Endodermal cell (in vitro differentiated cells): ENCODE data around the gene DENND1A. TPM values are rescaled to one million over a fixed set of nuclear protein-coding genes. Genes with fewer than 3 reads are reported as not detected.

ENCODE experiments used
- DNase-seq: peaks from one replicate; pipeline ENCODE4 v3.0.0-alpha.2; 2017
- H3K27ac ChIP-seq: 2 replicates; pipeline ENCODE4 v1.5.1; 2013; ENCODE audit warnings: mild to moderate bottlenecking, low read depth, low read length, moderate library complexity
- H3K27me3 ChIP-seq: 2 replicates; pipeline ENCODE4 v1.6.1; 2013; ENCODE audit warnings: mild to moderate bottlenecking, low read length, moderate library complexity; ENCODE audit not compliant: insufficient read depth, control insufficient read depth, poor library complexity, severe bottlenecking
- H3K36me3 ChIP-seq: 2 replicates; pipeline ENCODE4 v1.7.0; 2013; ENCODE audit warnings: mild to moderate bottlenecking, low read length, moderate library complexity; ENCODE audit not compliant: control insufficient read depth, insufficient read depth
- H3K4me1 ChIP-seq: one replicate; pipeline ENCODE4 v1.7.0; 2013; ENCODE audit warnings: low read length; ENCODE audit not compliant: control insufficient read depth, insufficient read depth
- H3K4me3 ChIP-seq: 2 replicates; pipeline ENCODE4 v1.5.1; 2013; ENCODE audit warnings: mild to moderate bottlenecking, low read length, moderate library complexity
- H3K9ac ChIP-seq: 2 replicates; pipeline ENCODE4 v1.6.1; 2013; ENCODE audit warnings: mild to moderate bottlenecking, low read length, moderate library complexity; ENCODE audit not compliant: poor library complexity, severe bottlenecking; ENCODE audit errors: extremely low read depth
- H3K9me3 ChIP-seq: 2 replicates; pipeline ENCODE4 v1.6.1; 2013; ENCODE audit warnings: mild to moderate bottlenecking, low read length, moderate library complexity; ENCODE audit not compliant: control insufficient read depth
- H3K27ac Mint-ChIP-seq: 2 replicates; pipeline ENCODE4 v1.8.0; 2020; ENCODE audit warnings: mixed read lengths
- H3K27me3 Mint-ChIP-seq: 2 replicates; pipeline ENCODE4 v1.8.0; 2021; ENCODE audit warnings: mild to moderate bottlenecking, mixed read lengths; ENCODE audit not compliant: insufficient read depth
- H3K36me3 Mint-ChIP-seq: 2 replicates; pipeline ENCODE4 v1.8.0; 2020; ENCODE audit warnings: low read depth, mixed read lengths
- H3K4me1 Mint-ChIP-seq: 2 replicates; pipeline ENCODE4 v1.8.0; 2020; ENCODE audit warnings: mixed read lengths
- H3K4me3 Mint-ChIP-seq: 2 replicates; pipeline ENCODE4 v1.8.0; 2020; ENCODE audit warnings: mild to moderate bottlenecking, moderate library complexity, mixed read lengths
- H3K9me3 Mint-ChIP-seq: 2 replicates; pipeline ENCODE4 v1.8.0; 2020; ENCODE audit warnings: mild to moderate bottlenecking, mixed read lengths
- WGBS, 2 experiments: methylation state at CpG; one replicate each; pipeline versions ENCODE4 v1.1.5 to v1.1.7; 2013; ENCODE audit warnings: missing lambda C conversion rate in 2 of 2, mixed read lengths in 1 of 2; ENCODE audit not compliant: insufficient coverage in 1 of 2, insufficient read length in 1 of 2; 5-methylcytosine and 5-hydroxymethylcytosine counted together
- total RNA-seq, 2 donors: library from RNA; stranded (reverse); fragmentation: NEBNext Ultra II Directional in 1 of 2; extraction: Animal tissue kit (Norgen Biotek cat#: 25700) in 1 of 2; gene quantifications; 2 replicates in 1 of 2; 3 replicates in 1 of 2; pipeline ENCODE4 v1.2.1, GENCODE V29; 2021
- TF ChIP-seq, protein P1 (sequence below): fragments of 200-600 bp; sonication (generic); conservative IDR thresholded peaks from 2 replicates; pipeline ENCODE4 v1.5.0; 2021; ENCODE audit warnings: antibody characterized with exemption, mild to moderate bottlenecking

Gene DENND1A
- total RNA-seq, 2 donors from 2014 or later, result 29.5 to 38.4 TPM

DNA sequence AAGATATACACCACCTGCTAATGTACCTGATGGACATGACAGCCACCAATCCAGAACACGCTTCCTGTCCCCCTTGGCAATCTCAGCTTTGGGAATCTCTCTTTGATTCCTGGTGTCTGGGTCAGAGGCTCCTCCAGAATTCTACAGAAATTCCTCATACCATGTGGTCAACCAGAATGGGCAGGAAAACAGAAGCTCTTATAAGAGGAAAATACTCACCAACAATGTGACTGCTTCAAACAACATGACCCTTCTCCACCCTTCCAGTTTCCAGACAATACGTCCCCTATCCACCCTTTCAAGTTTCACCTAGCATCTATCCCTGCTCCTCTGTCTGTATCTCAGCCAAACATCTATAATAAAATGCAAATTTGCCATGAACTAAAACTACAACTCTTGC is 247.2 kb downstream of the DENND1A start:
- peaks cover 19% of the 10 kb centered on the region for H3K4me1 ChIP-seq
- H3K27me3 ChIP-seq, result no peaks in the 10 kb centered on the region
- Mint-ChIP-seq H3K27ac (no peak overlapping the region), H3K27me3 (no peaks in the 10 kb centered on the region), H3K36me3 (peaks cover 17% of the 10 kb centered on the region), H3K4me1 (peaks cover 42% of the 10 kb centered on the region), H3K4me3 (no peak overlapping the region), H3K9me3 (peaks cover 18% of the 10 kb centered on the region)
- no peak overlapping the region for H3K4me3 ChIP-seq
- 95% methylated on average over 2 of the region's 2 CpGs; no CpG with 5 or more reads in 1 of the 2 experiments for WGBS, 2 experiments
- H3K27ac ChIP-seq, result no peak overlapping the region
- H3K36me3 ChIP-seq, result no peaks in the 10 kb centered on the region
- DNase-seq, result no peak
- TF ChIP-seq, protein P1, sequence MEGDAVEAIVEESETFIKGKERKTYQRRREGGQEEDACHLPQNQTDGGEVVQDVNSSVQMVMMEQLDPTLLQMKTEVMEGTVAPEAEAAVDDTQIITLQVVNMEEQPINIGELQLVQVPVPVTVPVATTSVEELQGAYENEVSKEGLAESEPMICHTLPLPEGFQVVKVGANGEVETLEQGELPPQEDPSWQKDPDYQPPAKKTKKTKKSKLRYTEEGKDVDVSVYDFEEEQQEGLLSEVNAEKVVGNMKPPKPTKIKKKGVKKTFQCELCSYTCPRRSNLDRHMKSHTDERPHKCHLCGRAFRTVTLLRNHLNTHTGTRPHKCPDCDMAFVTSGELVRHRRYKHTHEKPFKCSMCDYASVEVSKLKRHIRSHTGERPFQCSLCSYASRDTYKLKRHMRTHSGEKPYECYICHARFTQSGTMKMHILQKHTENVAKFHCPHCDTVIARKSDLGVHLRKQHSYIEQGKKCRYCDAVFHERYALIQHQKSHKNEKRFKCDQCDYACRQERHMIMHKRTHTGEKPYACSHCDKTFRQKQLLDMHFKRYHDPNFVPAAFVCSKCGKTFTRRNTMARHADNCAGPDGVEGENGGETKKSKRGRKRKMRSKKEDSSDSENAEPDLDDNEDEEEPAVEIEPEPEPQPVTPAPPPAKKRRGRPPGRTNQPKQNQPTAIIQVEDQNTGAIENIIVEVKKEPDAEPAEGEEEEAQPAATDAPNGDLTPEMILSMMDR, result no peak
- H3K9me3 ChIP-seq, result peaks cover 9% of the 10 kb centered on the region
- H3K9ac ChIP-seq, result no peak overlapping the region

DNA sequence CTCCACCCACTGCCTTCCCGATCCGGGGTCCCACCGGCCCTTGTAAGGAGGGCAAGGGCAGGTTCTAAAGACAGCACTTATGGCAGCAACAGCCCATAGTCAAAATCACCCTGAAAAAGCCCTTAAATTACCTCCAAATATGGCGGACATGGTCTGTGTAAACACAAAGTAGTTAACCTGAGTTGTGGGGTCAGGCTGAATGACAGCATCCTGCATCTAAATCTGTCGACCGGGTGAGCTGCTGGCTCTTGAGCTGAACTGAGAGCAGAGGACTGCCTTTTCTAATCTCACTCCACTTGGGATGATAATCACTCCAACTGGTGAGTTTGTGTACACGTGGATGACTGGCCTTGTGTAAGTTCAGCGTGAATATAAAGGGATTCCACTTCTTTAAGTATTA is 249.6 kb downstream of the DENND1A start:
- H3K36me3 ChIP-seq, result no peaks in the 10 kb centered on the region
- H3K4me1 ChIP-seq, result peaks cover 16% of the 10 kb centered on the region
- H3K4me3 Mint-ChIP-seq, result no peak overlapping the region
- peaks cover 39% of the 10 kb centered on the region for H3K4me1 Mint-ChIP-seq
- H3K36me3 Mint-ChIP-seq, result peaks cover 19% of the 10 kb centered on the region
- H3K27me3 Mint-ChIP-seq, result no peaks in the 10 kb centered on the region
- no peaks in the 10 kb centered on the region for H3K27me3 ChIP-seq
- no peak overlapping the region for H3K27ac Mint-ChIP-seq
- TF ChIP-seq, protein P1, result no peak
- H3K9me3 ChIP-seq, result peaks cover 9% of the 10 kb centered on the region
- DNase-seq, result no peak
- WGBS, 2 experiments, result 96 to 98% methylated on average over 4 to 8 of the region's 8 CpGs
- H3K4me3 ChIP-seq, result no peak overlapping the region
- H3K9me3 Mint-ChIP-seq, result peaks cover 18% of the 10 kb centered on the region
- no peak overlapping the region for H3K27ac ChIP-seq
- H3K9ac ChIP-seq, result no peak overlapping the region

DNA sequence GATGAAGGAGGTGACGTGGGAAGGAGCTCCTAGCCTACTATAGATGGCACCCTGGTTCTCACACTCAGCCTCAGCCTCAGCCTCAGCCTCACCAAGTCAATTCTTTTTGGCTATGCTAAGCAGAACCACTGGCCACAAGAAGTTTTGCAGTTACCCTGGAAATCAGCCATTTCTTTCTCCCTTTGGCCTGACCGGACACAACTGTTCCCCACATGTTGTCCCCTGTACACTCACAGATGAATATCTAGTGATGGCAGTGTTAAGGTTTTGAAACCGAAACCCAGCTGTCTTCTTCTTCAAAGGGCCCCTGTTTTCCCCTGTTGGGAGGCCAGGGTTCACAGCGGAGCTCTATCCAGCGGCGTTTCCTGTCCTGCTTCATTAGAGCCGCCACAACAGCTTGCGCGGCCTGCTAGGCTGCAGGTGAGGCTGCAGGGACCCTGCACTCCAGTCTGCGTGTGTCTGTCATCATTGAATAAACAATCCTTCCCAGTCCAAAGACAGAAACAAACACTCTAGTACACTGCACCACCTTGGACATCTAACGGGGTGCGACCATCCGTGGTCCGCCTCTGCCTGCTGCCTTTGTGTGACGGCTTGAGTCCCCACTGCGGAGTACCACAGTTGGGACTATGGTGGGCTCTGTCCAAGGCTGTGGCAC is 250.5 kb downstream of the DENND1A start:
- H3K27ac ChIP-seq, result no peak overlapping the region
- no peaks in the 10 kb centered on the region for H3K36me3 ChIP-seq
- peaks cover 11% of the 10 kb centered on the region for H3K4me1 ChIP-seq
- TF ChIP-seq, protein P1, result no peak
- H3K9ac ChIP-seq, result no peak overlapping the region
- no peaks in the 10 kb centered on the region for H3K27me3 ChIP-seq
- peaks cover 9% of the 10 kb centered on the region for H3K9me3 ChIP-seq
- no peak for DNase-seq
- H3K27ac Mint-ChIP-seq, result no peak overlapping the region
- H3K4me3 Mint-ChIP-seq, result no peak overlapping the region
- peaks cover 18% of the 10 kb centered on the region for H3K9me3 Mint-ChIP-seq
- peaks cover 31% of the 10 kb centered on the region for H3K4me1 Mint-ChIP-seq
- WGBS, 2 experiments, result 92 to 94% methylated on average over 13 to 16 of the region's 16 CpGs
- no peaks in the 10 kb centered on the region for H3K27me3 Mint-ChIP-seq
- H3K4me3 ChIP-seq, result no peak overlapping the region
- H3K36me3 Mint-ChIP-seq, result peaks cover 28% of the 10 kb centered on the region
